H9 (cell line): Measurements from ENCODE around the gene PDE4B. TPM values are rescaled to one million over a fixed set of nuclear protein-coding genes. Genes with fewer than 3 reads are reported as not detected.

Experiments
- DNase-seq: peaks from one replicate; pipeline ENCODE4 v3.0.0-alpha.2; 2017
- H2AFZ ChIP-seq: one replicate; pipeline ENCODE4 v1.6.1; 2013; ENCODE audit warnings: mild to moderate bottlenecking, low read length, control low read depth, moderate library complexity
- H2AK5ac ChIP-seq: 2 replicates; pipeline ENCODE4 v1.6.1; 2013; ENCODE audit warnings: low read length, control low read depth, mixed read lengths; ENCODE audit not compliant: insufficient read length
- H2BK120ac ChIP-seq: one replicate; pipeline ENCODE4 v1.6.1; 2013; ENCODE audit warnings: low read depth, mild to moderate bottlenecking, low read length, control low read depth, inconsistent platforms; ENCODE audit not compliant: poor library complexity, severe bottlenecking
- H2BK12ac ChIP-seq: 2 replicates; pipeline ENCODE4 v1.6.1; 2013; ENCODE audit warnings: low read length, control low read depth, mixed read lengths, low read depth; ENCODE audit not compliant: insufficient read length
- H2BK15ac ChIP-seq: 2 replicates; pipeline ENCODE4 v1.6.1; 2013; ENCODE audit warnings: low read depth, low read length, control low read depth
- H2BK20ac ChIP-seq: one replicate; pipeline ENCODE4 v1.6.1; 2013; ENCODE audit warnings: low read depth, mild to moderate bottlenecking, low read length, control low read depth, inconsistent platforms; ENCODE audit not compliant: poor library complexity, severe bottlenecking
- H2BK5ac ChIP-seq: 2 replicates; pipeline ENCODE4 v1.6.1; 2013; ENCODE audit warnings: low read length, control low read depth, mixed read lengths; ENCODE audit not compliant: insufficient read length
- H3K14ac ChIP-seq: 2 replicates; pipeline ENCODE4 v1.6.1; 2013; ENCODE audit warnings: low read length, control low read depth; ENCODE audit not compliant: insufficient read depth
- H3K18ac ChIP-seq: 2 replicates; pipeline ENCODE4 v1.6.1; 2013; ENCODE audit warnings: low read depth, mild to moderate bottlenecking, mixed read lengths, low read length, control low read depth; ENCODE audit not compliant: insufficient read length
- H3K23ac ChIP-seq: 2 replicates; pipeline ENCODE4 v1.6.1; 2013; ENCODE audit warnings: low read length, control low read depth, mixed read lengths, low read depth; ENCODE audit not compliant: insufficient read length
- H3K23me2 ChIP-seq: 2 replicates; pipeline ENCODE4 v1.6.1; 2013; ENCODE audit warnings: low read depth, mild to moderate bottlenecking, mixed read lengths, low read length, control low read depth; ENCODE audit not compliant: insufficient read length, poor library complexity, severe bottlenecking
- H3K27ac ChIP-seq: 2 replicates; pipeline ENCODE4 v1.5.1; 2013; ENCODE audit warnings: low read length, control low read depth, mixed read lengths, low read depth; ENCODE audit not compliant: insufficient read length
- H3K27me3 ChIP-seq: 2 replicates; pipeline ENCODE4 v1.6.1; 2013; ENCODE audit warnings: low read length, control low read depth, inconsistent platforms; ENCODE audit not compliant: insufficient read depth
- H3K4ac ChIP-seq: 2 replicates; pipeline ENCODE4 v1.6.1; 2013; ENCODE audit warnings: low read depth, mild to moderate bottlenecking, control low read depth, inconsistent platforms, low read length, moderate library complexity
- H3K4me1 ChIP-seq: 2 replicates; pipeline ENCODE4 v1.6.1; 2013; ENCODE audit warnings: low read length, control low read depth, inconsistent platforms; ENCODE audit not compliant: insufficient read depth
- H3K4me2 ChIP-seq: 2 replicates; pipeline ENCODE4 v1.6.1; 2013; ENCODE audit warnings: low read length, control low read depth, mixed read lengths; ENCODE audit not compliant: insufficient read length, insufficient read depth
- H3K56ac ChIP-seq: 2 replicates; pipeline ENCODE4 v1.6.1; 2013; ENCODE audit warnings: low read depth, mild to moderate bottlenecking, mixed read lengths, low read length, control low read depth; ENCODE audit not compliant: insufficient read length
- H3K79me1 ChIP-seq: 2 replicates; pipeline ENCODE4 v1.6.1; 2013; ENCODE audit warnings: low read depth, mild to moderate bottlenecking, moderate library complexity, low read length, control low read depth, inconsistent platforms; ENCODE audit not compliant: insufficient read depth, poor library complexity, severe bottlenecking
- H3K79me2 ChIP-seq: 2 replicates; pipeline ENCODE4 v1.6.1; 2013; ENCODE audit warnings: low read length, control low read depth, inconsistent platforms; ENCODE audit not compliant: insufficient read depth
- H3K9ac ChIP-seq: 2 replicates; pipeline ENCODE4 v1.6.1; 2013; ENCODE audit warnings: low read length, control low read depth, mixed read lengths; ENCODE audit not compliant: insufficient read length; ENCODE audit errors: extremely low read depth
- H3K9me3 ChIP-seq: one replicate; pipeline ENCODE4 v1.6.1; 2013; ENCODE audit warnings: low read depth, low read length, inconsistent platforms; ENCODE audit not compliant: control insufficient read depth
- H3T11ph ChIP-seq: one replicate; pipeline ENCODE4 v1.6.1; 2013; ENCODE audit warnings: mild to moderate bottlenecking, low read length, control low read depth, inconsistent platforms
- H4K20me1 ChIP-seq: one replicate; pipeline ENCODE4 v1.6.1; 2013; ENCODE audit not compliant: control insufficient read depth, insufficient read length, insufficient read depth
- H4K5ac ChIP-seq: 2 replicates; pipeline ENCODE4 v1.6.1; 2013; ENCODE audit warnings: low read depth, mild to moderate bottlenecking, mixed read lengths, low read length, control low read depth; ENCODE audit not compliant: insufficient read length
- H4K8ac ChIP-seq: replicated peaks from 2 replicates; pipeline ENCODE4 v1.6.1; 2013; ENCODE audit warnings: low read length, control low read depth, mixed read lengths, low read depth; ENCODE audit not compliant: insufficient read length
- H4K91ac ChIP-seq: 2 replicates; pipeline ENCODE4 v1.6.1; 2013; ENCODE audit warnings: low read depth, mild to moderate bottlenecking, moderate library complexity, mixed read lengths, low read length, control low read depth; ENCODE audit not compliant: insufficient read length
- H3K27ac Mint-ChIP-seq, 3 experiments: 2 replicates in 2 of 3; 3 replicates in 1 of 3; pipeline ENCODE4 v1.8.0; 2020 to 2021; ENCODE audit warnings: mixed read lengths in 3 of 3, mild to moderate bottlenecking in 1 of 3, moderate library complexity in 1 of 3
- H3K27me3 Mint-ChIP-seq: 2 replicates; pipeline ENCODE4 v1.8.0; 2021; ENCODE audit warnings: low read depth, mild to moderate bottlenecking, moderate library complexity, mixed read lengths
- H3K36me3 Mint-ChIP-seq, 3 experiments: 2 replicates in 2 of 3; 3 replicates in 1 of 3; pipeline ENCODE4 v1.8.0; 2020 to 2021; ENCODE audit warnings: low read depth in 3 of 3, mixed read lengths in 3 of 3; ENCODE audit not compliant: insufficient read depth in 1 of 3
- H3K4me1 Mint-ChIP-seq, 2 experiments: 2 replicates each; pipeline ENCODE4 v1.8.0; 2020; ENCODE audit warnings: mixed read lengths in 2 of 2
- H3K4me3 Mint-ChIP-seq, 2 experiments: 2 replicates in 1 of 2; 3 replicates in 1 of 2; pipeline ENCODE4 v1.8.0; 2020 to 2021; ENCODE audit warnings: mild to moderate bottlenecking in 2 of 2, mixed read lengths in 2 of 2, moderate library complexity in 1 of 2
- H3K9me3 Mint-ChIP-seq, 2 experiments: 2 replicates in 1 of 2; 3 replicates in 1 of 2; pipeline ENCODE4 v1.8.0; 2020; ENCODE audit warnings: mild to moderate bottlenecking in 2 of 2, mixed read lengths in 2 of 2, moderate library complexity in 1 of 2
- WGBS: extraction: QIAGEN DNeasy Blood & Tissue Kit; methylation state at CpG from one replicate; pipeline ENCODE4 v1.1.7; 2013; ENCODE audit warnings: missing lambda C conversion rate, low lambda C conversion rate, mixed read lengths; ENCODE audit not compliant: insufficient read length; ENCODE audit errors: extremely low coverage; 5-methylcytosine and 5-hydroxymethylcytosine counted together
- total RNA-seq: library from RNA; stranded (reverse); gene quantifications from 2 replicates; pipeline ENCODE4 v1.2.1, GENCODE V29; 2021
- TF ChIP-seq, protein P1 (sequence below): fragments of 200-600 bp; sonication (generic); conservative IDR thresholded peaks from 3 replicates; pipeline ENCODE4 v1.8.0; 2021; ENCODE audit warnings: antibody characterized with exemption, mild to moderate bottlenecking

The PDE4B gene
- total RNA-seq, 1 experiment from 2014 or later = 19.8 TPM

GRCh38 chr1:66396212-66396890 is 603.7 kb downstream of the PDE4B start:
- no peaks in the 10 kb centered on the region for H3K9me3 Mint-ChIP-seq
- Histone ChIP-seq H3K79me2 (no peaks in the 10 kb centered on the region), H3K23me2 (no peaks in the 10 kb centered on the region), H2BK12ac (no peak overlapping the region), H3K18ac (no peak overlapping the region), H3T11ph (no peak overlapping the region), H3K9me3 (no peaks in the 10 kb centered on the region), H3K4me2 (no peak overlapping the region), H3K4me1 (no peaks in the 10 kb centered on the region), H2BK20ac (no peak overlapping the region), H3K23ac (no peak overlapping the region), H4K8ac (no peak overlapping the region), H3K27me3 (no peaks in the 10 kb centered on the region), H3K56ac (no peak overlapping the region), H2BK15ac (no peak overlapping the region), H3K27ac (no peak overlapping the region), H3K4ac (no peak overlapping the region), H3K14ac (no peak overlapping the region; the same call in 1 of the 2 replicates), H2BK120ac (no peak overlapping the region), H2AK5ac (no peak overlapping the region), H4K20me1 (no peaks in the 10 kb centered on the region), H4K5ac (no peak overlapping the region), H2AFZ (no peak overlapping the region), H4K91ac (no peak overlapping the region), H2BK5ac (no peak overlapping the region), H3K9ac (no peak overlapping the region), H3K79me1 (no peaks in the 10 kb centered on the region)
- no CpG with 5 or more reads among the region's 7 CpGs for WGBS
- H3K36me3 Mint-ChIP-seq = no peaks in the 10 kb centered on the region
- H3K27ac Mint-ChIP-seq = no peak overlapping the region
- DNase-seq = no peak
- H3K4me1 Mint-ChIP-seq = peaks cover 0 to 2% of the 10 kb centered on the region in 2 experiments; a peak in 2 of 4 replicates
- TF ChIP-seq, protein P1, sequence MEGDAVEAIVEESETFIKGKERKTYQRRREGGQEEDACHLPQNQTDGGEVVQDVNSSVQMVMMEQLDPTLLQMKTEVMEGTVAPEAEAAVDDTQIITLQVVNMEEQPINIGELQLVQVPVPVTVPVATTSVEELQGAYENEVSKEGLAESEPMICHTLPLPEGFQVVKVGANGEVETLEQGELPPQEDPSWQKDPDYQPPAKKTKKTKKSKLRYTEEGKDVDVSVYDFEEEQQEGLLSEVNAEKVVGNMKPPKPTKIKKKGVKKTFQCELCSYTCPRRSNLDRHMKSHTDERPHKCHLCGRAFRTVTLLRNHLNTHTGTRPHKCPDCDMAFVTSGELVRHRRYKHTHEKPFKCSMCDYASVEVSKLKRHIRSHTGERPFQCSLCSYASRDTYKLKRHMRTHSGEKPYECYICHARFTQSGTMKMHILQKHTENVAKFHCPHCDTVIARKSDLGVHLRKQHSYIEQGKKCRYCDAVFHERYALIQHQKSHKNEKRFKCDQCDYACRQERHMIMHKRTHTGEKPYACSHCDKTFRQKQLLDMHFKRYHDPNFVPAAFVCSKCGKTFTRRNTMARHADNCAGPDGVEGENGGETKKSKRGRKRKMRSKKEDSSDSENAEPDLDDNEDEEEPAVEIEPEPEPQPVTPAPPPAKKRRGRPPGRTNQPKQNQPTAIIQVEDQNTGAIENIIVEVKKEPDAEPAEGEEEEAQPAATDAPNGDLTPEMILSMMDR = no peak
- H3K27me3 Mint-ChIP-seq = no peaks in the 10 kb centered on the region; the same call in 1 of the 2 replicates
- H3K4me3 Mint-ChIP-seq = no peak overlapping the region
